HUDEP-2 (cell line): ENCODE data around the gene NOTCH3.
A peak's percentile ranks its signal among the peaks of the same experiment; 100 is the strongest.

Experiments
- DNase-seq, 76 experiments: peaks; one replicate each; lab custom pipeline; 2025; ENCODE audit not compliant: unreplicated experiment in 76 of 76; lab: John Stamatoyannopoulos, UW

NOTCH3 gene

DNA sequence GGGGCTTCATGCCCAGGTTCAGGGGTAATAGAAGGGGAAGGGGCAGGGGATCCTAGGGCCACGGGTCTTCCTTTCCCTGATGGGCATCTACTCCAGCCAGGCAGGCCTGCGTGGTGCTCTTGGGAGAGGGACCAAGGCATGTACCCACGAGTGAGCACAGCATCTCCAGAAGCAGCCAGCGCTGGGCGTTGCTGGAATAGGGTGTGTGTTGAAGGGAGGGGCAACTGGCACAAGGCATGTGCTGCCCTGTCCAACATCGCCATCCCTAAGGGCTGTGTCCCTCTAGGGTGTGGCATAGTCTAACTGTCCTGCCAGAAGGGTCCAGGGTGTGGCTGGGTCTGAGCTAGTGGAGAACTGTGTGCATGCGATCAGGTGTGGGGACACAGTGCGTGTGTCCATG is 2.9 kb downstream of the NOTCH3 start:
- DNase-seq = peak in 3 of 76 experiments; percentile 12 to 24 (median 13)

DNA sequence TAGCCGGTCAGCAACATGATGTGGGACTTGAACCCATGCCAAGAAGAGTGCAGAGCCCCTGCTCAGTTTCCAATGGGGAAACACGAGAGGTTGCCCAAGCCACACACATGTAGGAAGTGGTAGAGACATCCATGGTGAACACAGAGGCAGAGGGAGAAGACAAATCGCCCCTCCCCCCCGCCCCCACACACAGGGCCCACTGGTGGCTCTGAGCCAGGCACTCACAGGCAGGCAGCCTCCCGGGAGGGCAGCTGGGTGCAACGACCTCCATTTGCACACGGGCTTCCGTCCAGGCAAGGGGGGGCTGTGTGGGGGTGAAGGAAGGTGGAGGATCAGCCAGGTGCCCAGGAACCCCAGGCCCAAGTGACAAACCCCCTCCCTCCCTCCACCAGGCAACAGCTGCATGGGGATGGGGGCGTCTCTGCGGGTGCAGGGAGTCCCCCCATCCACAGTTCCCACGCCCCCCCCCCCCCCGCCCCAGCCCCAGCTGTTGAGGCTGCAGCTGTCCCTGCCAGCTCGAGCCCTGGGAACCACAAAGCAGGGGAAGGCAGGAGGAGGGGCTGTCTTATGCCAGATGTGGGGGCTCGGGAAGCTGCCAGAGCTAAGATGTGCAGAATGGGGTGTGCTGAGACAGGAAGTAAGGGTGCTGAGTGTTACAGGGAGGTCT is 3.4 kb downstream of the NOTCH3 start:
- DNase-seq = no peak

DNA sequence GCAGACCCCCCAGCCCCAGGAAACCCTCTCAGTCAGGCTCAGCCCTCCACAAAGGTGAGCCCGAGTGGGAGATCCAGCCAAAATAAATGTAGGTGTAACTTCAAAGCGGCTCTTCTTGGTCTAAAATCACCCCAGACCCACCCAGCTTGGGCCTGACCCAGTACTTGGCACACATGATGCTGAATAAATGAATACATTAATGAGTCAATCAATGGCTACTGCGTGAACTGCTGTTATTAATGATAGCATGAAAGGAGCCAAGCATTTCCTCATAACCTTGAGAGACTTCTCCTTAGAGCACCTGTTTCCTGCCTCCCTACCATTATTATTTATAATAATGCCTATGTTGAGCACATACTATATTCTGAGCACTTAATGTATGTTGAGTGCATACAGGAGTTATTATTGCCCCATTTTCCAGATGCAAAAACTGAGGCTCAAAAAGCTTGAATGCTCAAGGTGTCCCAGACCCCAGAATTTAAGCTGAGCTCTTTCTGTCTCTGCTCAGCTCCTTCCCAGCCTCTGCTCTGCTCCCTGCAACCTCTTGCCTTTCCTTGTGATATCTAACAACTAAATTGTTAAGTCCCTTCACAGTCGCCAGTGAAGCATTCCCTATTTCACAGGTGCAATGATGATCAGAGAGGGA is 4.3 kb downstream of the NOTCH3 start:
- no peak for DNase-seq

DNA sequence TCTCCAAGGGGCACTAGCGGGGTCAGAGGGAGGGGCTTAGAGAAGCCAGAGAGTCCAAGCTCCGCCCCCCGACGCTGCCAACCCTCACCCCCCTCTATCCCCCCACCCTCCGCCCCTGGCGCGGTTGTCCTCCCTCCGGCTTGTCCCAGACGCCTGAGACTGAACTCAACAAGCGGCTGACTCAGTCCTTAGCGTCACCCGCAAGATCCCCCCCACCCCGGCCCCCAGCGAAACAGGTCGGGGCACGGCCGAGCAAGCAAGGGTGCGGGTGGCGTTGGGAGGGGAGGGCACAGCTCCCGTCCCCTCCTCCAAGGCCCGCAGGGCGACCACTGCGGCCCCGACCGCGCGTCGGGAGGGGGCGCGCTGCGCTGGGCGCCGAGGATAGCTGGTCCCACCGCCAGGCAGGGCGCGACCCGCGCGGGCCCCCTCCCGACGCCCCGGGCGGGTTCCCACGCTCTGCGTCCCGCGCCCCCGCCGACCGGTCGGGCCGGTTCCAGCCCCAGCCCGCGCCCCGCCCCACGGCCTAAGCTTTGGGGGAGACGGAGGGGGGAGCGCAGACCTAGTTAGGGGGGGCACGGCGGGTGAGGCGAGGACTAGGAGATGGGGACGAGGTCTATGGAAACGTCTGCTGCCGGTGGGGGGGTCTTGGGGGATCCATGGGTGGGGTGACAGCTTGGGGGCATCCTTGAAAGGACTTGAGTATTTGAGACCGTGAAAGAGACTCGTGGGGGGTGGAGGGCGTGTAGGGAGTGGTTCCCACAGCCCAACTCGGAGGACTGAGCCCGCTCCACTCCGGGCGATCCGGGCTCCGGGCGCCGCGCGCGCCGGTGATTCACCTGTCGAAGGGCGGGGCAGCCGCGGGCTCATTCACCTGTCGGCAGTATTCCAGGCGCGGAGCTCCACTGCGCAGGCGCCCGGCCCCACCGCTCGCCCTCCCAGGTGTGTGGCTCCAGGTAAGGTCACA is 5.1 kb downstream of the NOTCH3 start:
- DNase-seq = peak in 1 of 76 experiments; percentile 11

DNA sequence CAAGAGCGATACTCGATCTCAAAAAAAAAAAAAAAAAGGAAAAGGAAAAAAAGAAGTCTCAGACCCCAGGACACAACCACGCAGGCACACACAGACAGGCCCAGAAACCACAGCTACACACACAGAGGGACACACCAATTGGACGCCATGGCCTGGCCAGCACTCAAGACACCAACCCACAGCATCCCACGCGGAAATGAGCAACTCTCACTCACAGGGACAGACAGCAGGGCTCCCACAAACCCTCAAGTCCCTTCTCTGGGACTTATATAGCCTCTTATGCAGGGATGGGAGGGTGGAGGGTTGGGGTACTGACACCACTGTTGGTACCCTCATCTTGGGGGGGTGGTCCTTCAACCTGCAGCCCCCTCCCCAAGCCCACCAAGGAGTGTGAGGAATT is 5.9 kb downstream of the NOTCH3 start:
- no peak for DNase-seq

DNA sequence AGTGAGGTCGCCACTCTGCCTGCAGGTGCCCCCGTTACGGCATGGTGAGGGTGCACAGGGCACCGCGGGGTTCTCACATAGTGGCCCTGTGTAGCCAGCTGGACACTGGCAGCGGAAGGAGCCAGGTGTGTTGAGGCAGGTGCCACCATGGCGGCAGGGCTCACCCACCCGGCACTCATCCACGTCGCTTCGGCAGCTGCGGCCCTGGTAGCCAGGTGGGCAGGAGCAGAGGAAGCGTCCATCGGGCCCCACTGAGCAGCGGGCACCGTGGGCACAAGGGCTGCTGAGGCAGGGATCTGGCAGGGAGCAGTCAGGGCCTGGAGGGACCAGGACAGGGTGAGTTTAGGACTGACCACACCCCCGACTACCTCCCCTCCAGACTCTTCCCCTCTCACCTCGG is 8.8 kb downstream of the NOTCH3 start:
- no peak for DNase-seq

DNA sequence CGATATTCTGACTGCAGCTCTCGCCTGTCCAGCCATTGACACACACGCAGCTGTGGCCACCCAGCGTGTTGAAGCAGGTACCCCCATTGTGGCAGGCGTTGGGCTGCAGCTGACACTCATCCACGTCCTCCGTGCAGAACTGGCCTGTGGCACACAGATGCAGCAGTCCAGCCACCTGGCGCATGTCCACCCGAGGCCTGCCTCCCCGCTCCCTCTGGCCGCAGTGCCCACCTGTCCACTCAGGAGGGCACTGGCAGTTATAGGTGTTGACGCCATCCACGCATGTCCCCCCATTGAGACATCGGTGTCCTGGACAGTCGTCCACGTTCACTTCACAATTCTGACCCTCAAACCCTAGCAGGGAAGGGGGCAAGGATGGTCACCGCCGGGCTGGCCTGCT is 9.3 kb downstream of the NOTCH3 start:
- no peak for DNase-seq

DNA sequence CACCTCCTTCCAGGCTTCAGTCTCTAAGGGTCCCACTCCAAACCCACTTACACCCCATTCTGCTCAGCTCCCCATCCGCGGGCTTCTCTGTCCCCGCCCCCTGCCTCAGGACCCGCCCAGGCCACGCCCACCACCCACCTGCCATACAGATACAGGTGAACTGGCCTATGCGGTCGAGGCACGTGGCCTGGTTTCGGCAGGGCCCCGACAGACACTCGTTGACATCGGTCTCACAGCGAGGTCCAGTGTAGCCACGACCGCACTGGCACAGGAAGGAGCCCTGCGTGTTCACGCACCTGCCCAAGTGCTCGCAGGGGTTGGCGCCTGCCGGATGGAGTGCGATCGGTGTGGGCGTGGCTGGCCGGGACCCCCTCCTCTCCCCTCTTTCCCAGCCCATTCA is 11.9 kb downstream of the NOTCH3 start:
- DNase-seq = no peak

DNA sequence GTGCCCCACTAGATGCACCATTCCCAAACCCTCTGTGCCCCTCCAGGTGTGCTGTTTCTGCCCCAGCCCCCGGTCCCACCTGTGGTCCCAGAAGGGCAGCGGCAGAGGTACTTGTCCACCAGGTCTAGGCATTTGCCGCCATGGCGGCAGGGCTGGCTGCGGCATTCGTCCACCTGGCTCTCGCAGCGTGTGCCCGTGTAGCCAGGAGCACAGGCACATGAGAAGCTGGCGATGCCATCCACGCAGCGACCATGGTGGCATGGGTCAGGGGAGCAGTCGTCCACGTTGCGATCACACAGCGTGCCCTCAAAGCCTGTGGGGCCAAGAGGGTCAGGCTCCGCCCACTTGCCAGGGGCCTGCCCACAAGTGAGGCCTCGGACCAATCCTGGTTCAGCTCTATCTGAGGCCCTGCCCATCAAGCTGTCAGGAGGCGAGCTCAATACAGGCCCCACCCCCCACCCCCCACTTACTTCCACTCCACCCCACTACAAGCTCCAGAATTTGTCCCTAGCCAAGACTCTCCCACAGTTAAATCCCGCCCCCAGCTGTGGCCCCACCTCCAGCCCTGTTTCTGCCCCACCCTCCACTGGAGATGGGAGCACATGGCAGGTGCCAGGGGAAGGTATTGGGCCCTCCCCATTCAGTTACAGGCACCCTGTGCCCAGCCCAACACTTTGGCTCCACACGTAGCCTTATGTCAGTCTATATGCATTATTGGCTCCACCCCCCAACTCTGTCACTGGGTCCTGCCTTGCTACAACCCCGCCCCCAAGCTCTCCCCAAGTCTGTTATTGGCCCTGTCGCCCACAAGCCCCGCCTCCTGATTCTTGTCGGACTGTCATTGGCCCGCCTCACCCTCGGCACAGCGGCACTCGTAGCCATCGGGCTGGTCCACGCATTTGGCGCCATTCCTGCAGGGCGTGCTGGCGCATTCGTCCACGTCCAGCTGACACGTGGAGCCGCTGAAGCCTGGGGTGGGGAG is 13.5 kb downstream of the NOTCH3 start:
- peak in 5 of 76 experiments; percentile 11 to 33 (median 24) for DNase-seq

DNA sequence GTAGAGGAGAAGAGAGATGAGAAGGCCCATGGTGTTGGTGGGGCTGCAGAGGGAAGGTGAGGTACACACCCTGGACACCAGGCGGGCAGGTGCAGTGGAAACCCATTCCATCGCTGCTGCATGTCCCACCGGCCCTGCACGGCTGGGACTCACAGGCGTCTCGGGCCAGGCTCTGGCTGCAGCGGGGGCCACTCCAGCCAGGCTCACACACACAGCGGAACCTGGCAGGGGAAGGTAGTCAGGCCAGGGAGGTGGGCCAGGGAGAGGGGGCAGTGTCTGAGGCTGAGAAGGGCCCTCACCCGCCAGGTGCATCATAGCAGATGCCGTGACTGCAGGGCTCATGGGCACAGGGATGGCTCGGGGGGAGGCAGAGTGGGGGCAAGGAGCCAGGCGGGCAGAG is 15.6 kb downstream of the NOTCH3 start:
- DNase-seq = no peak

DNA sequence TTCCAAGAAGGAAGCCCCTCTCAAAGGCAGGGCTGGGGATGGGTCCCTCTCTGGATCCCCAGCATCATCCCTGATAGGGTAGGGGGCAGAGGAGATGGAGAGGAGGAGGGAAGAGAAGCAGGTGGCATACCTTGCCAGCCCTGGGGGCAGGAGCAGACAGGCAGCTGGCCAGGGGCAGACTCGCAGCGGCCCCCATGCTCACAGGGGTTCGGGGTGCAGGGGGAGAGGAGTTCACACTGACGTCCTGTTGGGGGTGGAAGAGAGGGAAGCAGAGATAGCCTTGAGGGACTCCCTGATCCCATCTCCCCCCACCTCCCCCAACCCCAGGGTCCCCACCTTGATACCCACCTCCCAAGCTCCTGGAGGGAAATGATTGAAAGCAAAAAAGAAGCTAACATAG is 16.0 kb downstream of the NOTCH3 start:
- DNase-seq = no peak

DNA sequence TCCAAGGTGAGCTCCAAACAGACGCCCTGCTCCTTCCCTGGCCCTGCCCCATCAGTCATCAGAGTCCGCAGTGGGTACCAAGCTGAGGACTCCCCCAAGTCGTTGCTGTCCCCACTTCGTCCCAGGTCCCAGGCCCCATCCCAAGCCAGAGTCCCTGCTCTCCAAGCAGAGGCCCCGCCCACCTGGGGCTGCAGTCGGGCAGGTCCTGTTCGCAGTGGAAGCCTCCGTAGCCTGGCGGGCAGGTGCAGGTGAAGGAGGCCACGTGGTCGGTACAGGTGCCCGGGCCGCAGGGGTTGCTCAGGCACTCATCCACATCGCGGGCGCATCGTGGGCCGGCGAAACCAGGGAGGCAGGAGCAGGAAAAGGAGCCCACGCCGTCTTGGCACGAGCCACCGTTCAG is 19.4 kb downstream of the NOTCH3 start:
- no peak for DNase-seq

DNA sequence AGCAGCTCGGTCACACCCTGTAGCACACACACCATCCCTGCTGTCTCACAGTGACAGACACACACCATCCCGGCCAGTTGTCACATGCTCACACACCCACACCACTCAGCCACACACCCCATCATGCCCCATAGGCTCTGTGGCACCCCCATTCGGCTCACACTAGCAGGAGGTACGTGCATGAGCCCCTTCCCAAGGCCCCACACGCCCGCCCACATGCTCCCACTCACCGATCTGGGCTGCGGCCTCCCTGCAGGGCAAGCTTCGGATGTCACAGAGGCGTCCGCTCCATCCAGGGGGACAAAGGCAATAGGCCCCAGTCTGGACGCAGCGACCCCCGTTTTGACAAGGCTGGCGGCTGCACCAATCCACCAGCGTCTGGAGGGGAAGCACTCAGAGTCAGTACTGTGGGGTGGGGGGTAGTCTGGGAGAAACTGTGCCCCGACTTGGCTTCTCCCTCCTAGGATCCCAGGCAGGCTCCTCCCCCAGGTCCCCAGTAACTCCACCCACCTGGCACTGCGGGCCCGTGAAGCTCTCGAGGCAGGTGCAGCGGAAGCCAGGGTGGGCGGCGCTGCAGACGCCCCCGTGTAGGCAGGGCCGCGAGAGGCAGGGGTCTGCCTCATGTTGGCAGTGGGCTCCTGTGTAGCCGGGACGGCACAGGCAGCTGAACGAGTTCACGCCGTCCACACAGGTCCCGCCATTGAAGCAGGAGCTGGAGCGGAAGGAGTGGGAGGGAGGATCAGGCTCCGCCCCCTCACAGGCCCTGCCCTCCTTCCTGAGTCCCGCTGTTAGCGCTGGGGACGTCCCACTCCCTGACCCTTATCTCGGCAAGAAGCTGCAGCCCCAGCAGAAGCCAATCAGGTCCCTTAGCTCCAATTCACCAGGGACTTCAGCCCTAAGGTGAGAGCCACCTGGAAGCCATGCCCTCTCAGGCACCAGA is 20.1 kb downstream of the NOTCH3 start:
- DNase-seq = peak in 8 of 76 experiments; percentile 14 to 47 (median 24)

DNA sequence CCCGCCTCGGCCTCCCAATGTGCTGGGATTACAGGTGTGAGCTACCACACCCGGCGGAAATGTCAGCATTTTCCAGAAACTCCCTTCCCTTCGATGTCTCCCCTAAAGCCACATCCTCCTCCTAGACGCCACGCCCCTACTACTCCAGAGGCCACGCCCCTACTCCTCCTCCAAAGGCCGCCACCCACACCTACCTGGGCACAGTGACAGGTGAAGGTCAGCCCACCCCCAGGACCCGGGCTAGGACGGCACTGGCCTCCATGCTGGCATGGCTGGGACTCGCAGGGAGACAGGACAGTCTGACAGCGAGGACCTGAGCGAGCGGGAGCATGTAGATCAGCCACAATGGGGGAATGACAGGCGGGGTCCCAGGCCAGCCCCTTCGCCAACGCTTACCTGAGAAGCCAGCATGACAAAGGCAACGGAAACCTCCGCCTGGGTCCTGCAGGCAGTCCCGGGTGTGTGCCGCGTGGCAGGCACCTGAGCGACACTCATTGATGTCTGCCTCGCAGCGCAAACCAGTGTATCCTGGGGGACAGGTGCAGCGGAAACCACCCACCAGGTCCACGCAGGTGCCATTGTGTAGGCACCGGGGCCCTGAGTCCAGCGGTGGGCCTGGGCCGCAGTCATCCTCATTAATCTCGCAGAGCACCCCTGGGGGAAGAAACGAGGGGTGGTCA is 22.0 kb downstream of the NOTCH3 start:
- DNase-seq = no peak

DNA sequence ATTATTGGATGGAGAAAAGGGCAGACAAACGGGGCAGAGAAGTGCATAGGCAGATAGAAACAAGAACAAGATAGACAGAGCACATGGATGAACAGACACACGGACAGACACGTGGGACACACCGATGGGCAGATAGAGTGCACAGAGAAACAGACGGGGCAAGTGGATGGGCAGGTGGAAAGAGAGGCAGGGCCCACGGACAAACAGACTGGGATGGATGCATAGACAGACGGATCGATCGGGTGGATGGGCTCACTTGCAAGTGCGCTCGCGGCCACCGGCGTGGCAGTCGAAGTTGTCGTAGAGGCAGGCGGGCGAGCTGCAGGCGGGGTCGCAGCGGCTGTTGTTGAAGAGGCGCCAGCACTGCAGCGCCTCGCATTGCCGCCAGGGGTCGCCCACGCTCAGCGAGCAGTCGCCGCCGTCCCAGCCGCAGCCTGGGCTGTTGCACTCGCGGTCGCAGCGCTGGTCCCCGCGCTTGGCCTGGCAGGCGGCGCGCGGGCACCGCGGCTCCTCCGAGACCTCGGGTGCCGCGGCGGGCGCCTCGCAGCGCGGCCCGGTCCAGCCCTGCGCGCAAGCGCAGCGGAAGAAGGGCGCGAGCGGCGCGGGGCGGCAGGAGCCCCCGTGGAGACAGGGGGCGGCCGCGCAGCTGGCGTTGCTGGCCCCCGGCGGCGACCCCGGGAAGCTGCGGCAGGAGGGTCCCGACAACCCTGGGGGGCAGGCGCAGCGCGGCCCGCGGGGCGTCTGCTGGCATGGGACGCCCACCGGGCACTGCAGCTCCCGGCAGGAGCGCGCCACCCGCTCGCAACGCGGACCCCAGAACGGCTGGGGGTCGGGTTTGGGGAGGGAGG is 23.3 kb downstream of the NOTCH3 start:
- DNase-seq = peak in 68 of 76 experiments; percentile 29 to 87 (median 70)

DNA sequence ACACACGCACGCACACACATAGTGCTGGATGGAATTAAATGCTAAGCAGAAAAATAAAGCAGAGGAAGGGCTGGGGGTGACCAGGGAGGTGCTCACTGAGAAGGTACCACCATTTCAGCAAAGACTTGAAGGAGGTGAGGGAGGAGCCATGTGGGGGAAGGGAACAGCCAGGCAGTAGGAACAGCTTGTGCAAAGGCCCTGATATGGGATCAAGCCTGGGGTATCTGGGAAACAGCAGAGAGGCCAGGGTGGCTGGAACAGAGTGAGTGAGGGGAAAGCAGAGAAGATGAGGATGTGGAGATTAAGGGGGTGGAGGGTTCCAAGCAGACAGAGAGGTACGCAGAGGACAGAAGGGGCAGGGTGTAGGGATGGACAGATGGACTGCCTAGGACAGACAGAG is 25.2 kb downstream of the NOTCH3 start:
- no peak for DNase-seq

DNA sequence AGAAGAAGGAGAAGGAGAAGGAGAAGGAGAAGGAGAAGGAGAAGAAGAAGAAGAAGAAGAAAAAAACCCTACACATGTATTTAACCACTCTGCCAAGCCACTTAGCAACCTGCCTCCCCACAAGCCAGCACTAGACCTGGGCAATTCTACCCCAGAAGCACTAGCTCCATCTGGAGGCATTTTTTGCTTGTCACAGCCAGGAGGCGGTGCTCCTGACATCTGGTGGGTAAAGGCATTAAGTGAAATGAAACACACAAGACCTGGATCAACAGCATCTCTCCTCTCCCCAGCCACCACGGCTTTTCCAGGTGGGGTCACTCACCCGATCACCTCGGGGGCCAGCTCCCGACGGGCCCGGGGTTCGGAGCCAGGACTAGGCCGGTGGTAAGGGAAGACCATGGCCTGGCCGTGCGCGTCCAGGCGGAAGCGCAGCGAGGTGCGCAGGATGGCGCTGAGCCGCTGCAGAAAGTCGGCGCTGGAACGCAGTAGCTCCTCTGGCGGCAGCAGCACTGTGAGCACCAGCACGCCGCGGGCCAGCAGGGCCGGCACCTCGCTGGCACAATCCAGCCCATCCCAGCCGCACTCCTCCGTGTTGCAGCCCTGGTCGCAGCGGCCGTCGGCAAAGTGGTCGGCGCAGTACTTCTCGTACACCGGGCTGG is 26.9 kb downstream of the NOTCH3 start:
- peak in 27 of 76 experiments; percentile 6 to 61 (median 33) for DNase-seq
